Panc1 (cell line): ENCODE measurements around the gene AZGP1.

Source experiments
- CTCF ChIP-seq: fragments of 450-650 bp; IDR thresholded peaks from 2 replicates; pipeline ENCODE4 v1.5.1; 2017; ENCODE audit warnings: mild to moderate bottlenecking
- POLR2AphosphoS5 ChIP-seq: IDR thresholded peaks from 2 replicates; pipeline ENCODE4 v1.6.1; 2012; ENCODE audit warnings: mild to moderate bottlenecking, low read depth, low read length, moderate library complexity
- TCF7L2 ChIP-seq: IDR thresholded peaks from 2 replicates; pipeline ENCODE4 v1.6.1; 2011; ENCODE audit warnings: mild to moderate bottlenecking, low read depth, low read length, inconsistent platforms
- TF ChIP-seq, protein P1 (sequence below), 2 experiments: IDR thresholded peaks; 2 replicates each; pipeline ENCODE4 v1.6.1; 2011 to 2012; ENCODE audit warnings: low read depth in 2 of 2, control low read depth in 1 of 2, low read length in 1 of 2, mild to moderate bottlenecking in 1 of 2, moderate library complexity in 1 of 2; ENCODE audit not compliant: insufficient read depth in 1 of 2

DNA sequence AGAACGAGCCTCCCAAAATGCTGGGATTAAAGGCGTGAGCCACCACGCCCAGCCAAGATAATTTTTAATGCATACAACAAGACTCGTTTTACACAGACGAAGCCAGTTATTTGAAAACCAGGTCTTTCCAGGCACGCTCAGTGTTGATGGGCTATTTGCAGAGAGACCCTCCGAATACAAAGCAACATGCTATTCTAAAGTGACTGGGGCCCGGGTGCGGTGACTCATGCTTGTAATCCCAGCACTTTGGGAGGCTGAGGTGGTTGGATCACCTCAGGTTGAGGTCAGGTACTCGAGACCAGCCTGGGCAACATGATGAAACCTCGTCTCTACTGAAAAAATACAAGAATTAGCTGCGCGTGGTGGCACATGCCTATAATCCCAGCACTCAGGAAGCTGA is 795 bp upstream of the AZGP1 start:
- no peak for TF ChIP-seq CTCF
- TF ChIP-seq, protein P1, sequence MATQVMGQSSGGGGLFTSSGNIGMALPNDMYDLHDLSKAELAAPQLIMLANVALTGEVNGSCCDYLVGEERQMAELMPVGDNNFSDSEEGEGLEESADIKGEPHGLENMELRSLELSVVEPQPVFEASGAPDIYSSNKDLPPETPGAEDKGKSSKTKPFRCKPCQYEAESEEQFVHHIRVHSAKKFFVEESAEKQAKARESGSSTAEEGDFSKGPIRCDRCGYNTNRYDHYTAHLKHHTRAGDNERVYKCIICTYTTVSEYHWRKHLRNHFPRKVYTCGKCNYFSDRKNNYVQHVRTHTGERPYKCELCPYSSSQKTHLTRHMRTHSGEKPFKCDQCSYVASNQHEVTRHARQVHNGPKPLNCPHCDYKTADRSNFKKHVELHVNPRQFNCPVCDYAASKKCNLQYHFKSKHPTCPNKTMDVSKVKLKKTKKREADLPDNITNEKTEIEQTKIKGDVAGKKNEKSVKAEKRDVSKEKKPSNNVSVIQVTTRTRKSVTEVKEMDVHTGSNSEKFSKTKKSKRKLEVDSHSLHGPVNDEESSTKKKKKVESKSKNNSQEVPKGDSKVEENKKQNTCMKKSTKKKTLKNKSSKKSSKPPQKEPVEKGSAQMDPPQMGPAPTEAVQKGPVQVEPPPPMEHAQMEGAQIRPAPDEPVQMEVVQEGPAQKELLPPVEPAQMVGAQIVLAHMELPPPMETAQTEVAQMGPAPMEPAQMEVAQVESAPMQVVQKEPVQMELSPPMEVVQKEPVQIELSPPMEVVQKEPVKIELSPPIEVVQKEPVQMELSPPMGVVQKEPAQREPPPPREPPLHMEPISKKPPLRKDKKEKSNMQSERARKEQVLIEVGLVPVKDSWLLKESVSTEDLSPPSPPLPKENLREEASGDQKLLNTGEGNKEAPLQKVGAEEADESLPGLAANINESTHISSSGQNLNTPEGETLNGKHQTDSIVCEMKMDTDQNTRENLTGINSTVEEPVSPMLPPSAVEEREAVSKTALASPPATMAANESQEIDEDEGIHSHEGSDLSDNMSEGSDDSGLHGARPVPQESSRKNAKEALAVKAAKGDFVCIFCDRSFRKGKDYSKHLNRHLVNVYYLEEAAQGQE (IDR thresholded peaks at IDR 0.05; ENCODE audit: insufficient read depth in 1 of 2, low read depth in 2 of 2, low read length in 1 of 2), result no peak
- no peak for TF ChIP-seq POLR2AphosphoS5
- no peak for TF ChIP-seq TCF7L2
